Thoracic aorta (tissue), 2 donors: ENCODE measurements around the gene SARS1. TPM values are rescaled to one million over a fixed set of nuclear protein-coding genes. Genes with fewer than 3 reads are reported as not detected.

ENCODE experiments used
- ATAC-seq: fragments of 150-250 bp; one replicate; pipeline ENCODE4 v1.8.0; 2017; ENCODE audit warnings: low read depth; ENCODE audit not compliant: insufficient number of reproducible peaks, low FRiP score
- DNase-seq: peaks from one replicate; pipeline ENCODE4 v3.0.0-alpha.2; 2020; ENCODE audit warnings: low spot score
- H3K27ac ChIP-seq, 2 donors: fragments of 200-600 bp; sonication (generic); 1 replicate in 1 of 2; 2 replicates in 1 of 2; pipeline ENCODE4 v1.5.1; 2016; ENCODE audit warnings: mild to moderate bottlenecking in 2 of 2, moderate library complexity in 2 of 2
- H3K27me3 ChIP-seq: fragments of 200-600 bp; sonication (generic); replicated peaks from 2 replicates; pipeline ENCODE4 v1.6.0; 2016; ENCODE audit warnings: mild to moderate bottlenecking; ENCODE audit not compliant: insufficient read depth
- H3K36me3 ChIP-seq: fragments of 200-600 bp; sonication (generic); one replicate; pipeline ENCODE4 v1.5.1; 2016
- H3K4me1 ChIP-seq, 2 donors: fragments of 200-600 bp; sonication (generic); 1 replicate in 1 of 2; 2 replicates in 1 of 2; pipeline versions ENCODE4 v1.5.1 to v1.6.0; 2016; ENCODE audit warnings: low read depth in 2 of 2, mild to moderate bottlenecking in 1 of 2; ENCODE audit not compliant: control insufficient read depth in 1 of 2
- H3K4me3 ChIP-seq: fragments of 200-600 bp; sonication (generic); 2 replicates; pipeline ENCODE4 v1.5.1; 2016; ENCODE audit warnings: mild to moderate bottlenecking
- H3K9me3 ChIP-seq: fragments of 200-600 bp; sonication (generic); 2 replicates; pipeline ENCODE4 v1.5.1; 2016
- CTCF ChIP-seq: fragments of 200-600 bp; sonication (generic); IDR thresholded peaks from one replicate; pipeline ENCODE4 v1.5.1; 2019; ENCODE audit warnings: antibody characterized with exemption
- total RNA-seq, 2 donors: library from RNA; depleted of rRNA; stranded (reverse); fragments of >200 nt; gene quantifications; one replicate each; pipeline versions ENCODE4 v1.1.0 to v1.2.3, GENCODE V29; 2016

Gene SARS1
- total RNA-seq, 2 donors from 2014 or later, result 122 to 137 TPM

GRCh38 chr1:109192433-109192832, 21.3 kb upstream of the SARS1 start:
- Histone ChIP-seq H3K27ac (no peak overlapping the region), H3K36me3 (no peaks in the 10 kb centered on the region), H3K27me3 (no peaks in the 10 kb centered on the region), H3K4me3 (no peak overlapping the region), H3K4me1 (peaks cover 0 to 4% of the 10 kb centered on the region in 2 donors), H3K9me3 (no peaks in the 10 kb centered on the region)
- no peak for DNase-seq
- no peak for TF ChIP-seq CTCF
- no peak for ATAC-seq

- DNase-seq (no peak), ATAC-seq (no peak)
- no peak for TF ChIP-seq CTCF
- Histone ChIP-seq H3K36me3 (no peaks in the 10 kb centered on the region), H3K4me3 (no peak overlapping the region), H3K9me3 (no peaks in the 10 kb centered on the region), H3K27ac (no peak overlapping the region), H3K27me3 (no peaks in the 10 kb centered on the region), H3K4me1 (peaks cover 6 to 18% of the 10 kb centered on the region in 2 donors)
These were observed 19.8 kb upstream of the SARS1 start for GRCh38 chr1:109193653-109194590.

DNA sequence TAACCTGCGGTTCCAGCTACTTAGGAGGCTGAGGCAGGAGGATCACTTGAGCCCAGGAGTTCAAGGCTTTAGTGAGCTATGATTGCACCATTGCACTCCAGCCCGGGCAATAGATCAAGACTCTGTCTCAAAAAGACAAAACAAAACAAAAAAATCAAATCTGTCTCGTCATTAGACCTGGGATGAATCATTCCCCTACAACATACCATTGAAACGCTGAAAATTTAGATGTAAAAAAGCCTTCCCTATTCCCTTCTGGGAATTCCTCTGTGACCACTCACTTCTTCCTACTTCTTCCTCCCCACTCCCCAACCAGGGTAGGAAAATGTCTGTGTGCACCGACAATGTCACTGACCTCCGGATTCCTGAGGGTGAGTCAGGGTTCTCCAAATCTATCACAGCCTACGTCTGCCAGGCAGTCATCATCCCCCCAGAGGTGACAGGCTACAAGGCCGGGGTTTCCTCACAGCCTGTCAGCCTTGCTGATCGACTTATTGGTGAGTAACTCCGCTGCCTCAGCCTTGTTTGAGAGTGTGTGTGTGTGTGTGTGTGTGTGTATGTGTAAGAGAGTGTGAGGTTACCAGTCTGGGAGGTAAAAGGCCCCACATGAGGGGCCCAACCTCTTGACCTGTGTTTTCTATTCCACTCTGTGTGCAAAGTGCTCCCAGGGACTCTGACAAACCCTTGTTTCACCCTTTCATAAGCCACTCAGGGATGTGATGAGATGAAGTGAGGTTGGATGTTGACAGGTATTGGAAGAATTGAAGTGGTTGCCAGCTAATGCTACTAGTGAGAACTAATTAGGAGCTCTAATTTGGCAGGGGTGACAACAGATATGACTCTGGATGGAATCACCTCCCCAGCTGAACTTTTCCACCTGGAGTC, 16.3 kb upstream of the SARS1 start:
- Histone ChIP-seq H3K36me3 (no peaks in the 10 kb centered on the region), H3K4me3 (no peak overlapping the region), H3K27me3 (no peaks in the 10 kb centered on the region), H3K4me1 (peaks cover 6 to 18% of the 10 kb centered on the region in 2 donors), H3K9me3 (no peaks in the 10 kb centered on the region), H3K27ac (peak overlapping the region; percentile 24 to 50)
- ATAC-seq (peak; percentile 80), DNase-seq (peak; percentile 12)
- TF ChIP-seq CTCF, result no peak

GRCh38 chr1:109198043-109198695, 15.5 kb upstream of the SARS1 start:
- H3K4me1 ChIP-seq, result peaks cover 6 to 18% of the 10 kb centered on the region in 2 donors
- no peaks in the 10 kb centered on the region for H3K9me3 ChIP-seq
- no peak for TF ChIP-seq CTCF
- ATAC-seq (peak; percentile 85), DNase-seq (peak; percentile 23)
- no peaks in the 10 kb centered on the region for H3K36me3 ChIP-seq
- peak overlapping the region; percentile 24 to 50 for H3K27ac ChIP-seq
- H3K4me3 ChIP-seq, result no peak overlapping the region
- H3K27me3 ChIP-seq, result no peaks in the 10 kb centered on the region
